GM15510 (cell line): ENCODE measurements around the gene PAK1IP1.
A peak's percentile ranks its signal among the peaks of the same experiment; 100 is the strongest.

ENCODE experiments used
- POLR2A ChIP-seq: IDR thresholded peaks from 3 replicates; pipeline ENCODE4 v1.6.1; 2011; ENCODE audit warnings: borderline replicate concordance; ENCODE audit not compliant: insufficient read length; ENCODE audit errors: extremely low read depth

The PAK1IP1 gene

DNA sequence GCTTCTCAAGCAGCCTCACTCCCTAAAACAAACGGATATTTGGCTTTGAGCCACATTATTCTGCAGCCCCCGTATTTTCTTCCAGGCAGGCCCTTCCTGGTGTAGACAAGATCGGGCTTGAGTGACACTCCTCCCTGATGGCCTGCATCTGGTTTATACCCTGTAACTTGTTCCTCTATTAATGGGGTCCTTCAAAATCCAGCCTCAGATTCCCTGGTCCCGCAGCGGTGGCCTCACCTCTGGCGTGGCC, 27.7 kb downstream of the PAK1IP1 start:
- no peak for TF ChIP-seq POLR2A

DNA sequence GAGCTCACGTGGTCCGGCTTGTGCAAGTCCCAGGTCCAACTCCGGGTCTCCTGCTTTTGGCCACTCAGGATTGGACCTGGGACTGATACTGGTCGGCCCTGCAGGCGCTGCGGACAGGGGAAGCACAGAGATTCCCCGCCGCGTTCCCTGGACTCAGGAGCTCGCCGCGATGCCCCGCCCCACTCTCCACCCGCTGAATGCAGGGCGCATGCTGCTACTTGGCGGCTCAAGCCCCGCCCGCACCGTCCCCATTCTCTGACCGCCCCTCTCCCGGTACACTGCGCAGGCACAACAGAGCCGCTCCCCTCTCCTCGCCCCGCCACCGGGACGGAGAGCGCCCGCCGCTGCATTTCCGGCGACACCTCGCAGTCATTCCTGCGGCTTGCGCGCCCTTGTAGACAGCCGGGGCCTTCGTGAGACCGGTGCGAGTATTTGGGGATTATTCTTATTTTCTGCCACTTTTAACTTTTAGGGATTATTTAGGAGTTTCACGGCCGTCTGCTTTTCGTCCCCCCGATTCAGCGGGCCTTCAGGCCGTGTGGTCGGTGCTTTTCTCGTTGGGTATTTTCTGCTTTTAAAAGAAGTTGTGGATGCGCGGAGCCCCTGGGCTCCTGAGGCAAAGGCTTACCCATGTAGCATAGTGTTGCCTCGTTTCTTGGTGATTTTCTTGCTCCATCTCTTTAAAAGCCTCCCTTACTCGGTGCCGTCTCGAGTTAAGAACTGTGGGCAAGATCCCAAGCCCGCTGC, 28.2 kb downstream of the PAK1IP1 start, which contains the start of gene TMEM14C:
Gene TMEM14C (plus strand): TSS at position 251 of the 747 bp plus-strand sequence. CDS start 1,544 bp downstream, outside the sequence.
- peak; percentile 87 for TF ChIP-seq POLR2A

DNA sequence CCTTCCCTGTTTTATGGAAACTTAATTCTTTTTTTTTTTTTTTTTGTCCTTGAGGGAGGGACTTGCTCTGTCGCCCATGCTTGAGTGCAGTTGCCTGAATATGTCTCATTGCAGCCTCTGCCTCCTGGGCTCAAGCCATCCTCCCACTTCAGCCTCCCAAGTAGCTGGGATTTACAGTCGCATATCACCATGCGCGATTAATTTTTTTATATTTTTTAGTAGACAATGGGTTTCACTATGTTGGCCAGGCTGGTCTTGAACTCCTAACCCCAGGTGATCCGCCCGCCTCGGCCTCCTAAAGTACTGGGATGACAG, 28.8 kb downstream of the PAK1IP1 start:
- no peak for TF ChIP-seq POLR2A

DNA sequence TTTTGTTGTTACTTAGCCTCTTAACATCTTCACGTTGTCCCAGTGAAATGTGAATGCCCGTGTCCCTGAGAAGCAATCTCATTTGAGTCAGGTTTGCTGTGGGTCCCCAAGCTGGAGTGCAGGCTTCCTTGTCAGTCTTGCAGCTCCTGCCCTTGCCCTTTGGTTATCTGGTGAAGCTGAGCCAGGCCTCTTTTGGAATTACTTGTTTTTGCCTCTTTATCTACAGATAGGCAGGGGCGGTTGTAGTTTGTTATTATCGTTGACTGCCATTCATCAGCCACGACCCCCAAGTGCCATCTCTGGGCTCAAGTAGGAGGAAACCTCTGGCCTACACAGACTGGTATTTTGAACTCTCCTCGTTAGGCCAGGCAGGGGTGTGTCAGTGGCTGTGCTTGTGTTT, 30.3 kb downstream of the PAK1IP1 start:
- no peak for TF ChIP-seq POLR2A

DNA sequence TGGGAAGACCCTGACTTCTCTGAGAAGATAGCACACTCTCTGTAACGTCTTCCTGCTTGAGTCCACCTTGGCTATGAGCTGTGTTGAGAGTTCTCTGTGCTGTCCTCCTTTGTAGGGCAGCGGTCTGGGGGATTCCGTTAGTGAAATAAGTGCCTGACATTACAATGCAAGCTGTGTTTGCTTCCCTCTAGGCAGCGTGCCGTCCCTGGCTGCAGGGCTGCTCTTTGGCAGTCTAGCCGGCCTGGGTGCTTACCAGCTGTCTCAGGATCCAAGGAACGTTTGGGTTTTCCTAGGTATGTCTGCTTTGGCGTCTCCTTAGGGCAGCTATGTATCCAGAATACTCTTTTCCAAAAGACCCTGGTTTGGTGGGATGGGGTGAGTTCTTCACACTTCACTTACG, 30.9 kb downstream of the PAK1IP1 start:
- TF ChIP-seq POLR2A: no peak

DNA sequence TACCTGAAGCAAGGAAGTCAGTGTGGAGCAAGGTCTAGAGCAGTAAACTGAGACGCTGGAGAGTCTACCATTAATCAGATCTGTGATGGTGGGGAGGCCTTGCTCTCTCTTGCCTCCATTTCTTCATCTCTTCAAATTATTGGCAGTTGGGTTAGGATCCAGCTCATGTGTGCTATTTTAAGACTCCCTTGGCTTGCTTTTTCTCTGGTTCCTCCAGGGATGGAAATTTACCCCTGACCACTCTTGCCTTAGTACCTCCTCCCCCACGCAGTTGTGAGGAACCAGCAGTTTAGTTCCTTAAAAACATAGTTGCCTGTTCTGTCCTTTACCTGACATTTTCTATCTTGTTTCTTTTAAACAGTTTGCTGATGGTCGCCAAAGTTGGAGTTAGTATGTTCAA, 35.5 kb downstream of the PAK1IP1 start:
- TF ChIP-seq POLR2A: no peak

DNA sequence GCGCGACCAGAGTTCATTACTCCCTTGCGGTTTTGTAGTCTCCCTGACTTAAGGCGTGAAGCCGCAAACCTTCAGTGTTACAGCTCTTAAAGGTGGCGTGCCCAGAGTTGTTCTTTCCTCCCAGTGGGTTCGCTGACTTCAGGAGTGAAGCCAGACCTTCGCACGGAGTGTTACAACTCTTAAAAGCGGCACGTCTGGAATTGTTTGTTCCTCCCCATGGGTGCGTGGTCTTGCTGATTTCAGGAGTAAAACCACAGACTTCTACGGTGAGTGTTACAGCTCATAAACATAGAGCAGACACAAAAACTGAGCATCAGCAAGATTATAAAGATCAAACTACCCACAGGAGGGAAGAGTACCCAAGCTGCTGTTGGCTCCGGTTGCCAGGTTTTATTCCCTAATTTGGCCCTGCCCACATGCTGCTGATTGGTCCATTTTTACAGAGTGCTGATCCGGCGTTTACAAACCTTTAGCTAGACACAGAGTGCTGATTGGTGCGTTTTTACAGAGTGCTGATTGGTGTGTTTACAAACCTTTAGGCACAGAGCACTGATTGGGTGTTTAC, 38.5 kb downstream of the PAK1IP1 start:
- TF ChIP-seq POLR2A: no peak

DNA sequence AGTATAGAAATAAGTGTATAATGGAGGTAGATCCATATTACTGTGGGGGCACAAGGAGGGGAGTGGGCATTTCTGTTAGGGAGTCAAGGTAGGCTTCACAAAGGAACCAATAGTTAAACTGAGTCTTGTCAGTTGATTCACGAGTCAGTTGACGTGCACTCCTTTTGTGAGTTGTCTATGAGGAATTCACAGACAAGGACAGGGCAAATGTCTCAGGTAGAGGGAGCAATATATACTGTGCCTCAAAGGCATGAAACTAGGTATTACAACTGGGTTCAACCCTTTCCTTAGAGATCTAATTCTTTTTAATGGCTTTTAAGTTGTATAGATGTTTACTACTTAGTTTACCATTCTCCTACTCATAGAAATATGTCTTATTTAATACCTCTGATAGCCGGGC, 39.1 kb downstream of the PAK1IP1 start:
- no peak for TF ChIP-seq POLR2A

DNA sequence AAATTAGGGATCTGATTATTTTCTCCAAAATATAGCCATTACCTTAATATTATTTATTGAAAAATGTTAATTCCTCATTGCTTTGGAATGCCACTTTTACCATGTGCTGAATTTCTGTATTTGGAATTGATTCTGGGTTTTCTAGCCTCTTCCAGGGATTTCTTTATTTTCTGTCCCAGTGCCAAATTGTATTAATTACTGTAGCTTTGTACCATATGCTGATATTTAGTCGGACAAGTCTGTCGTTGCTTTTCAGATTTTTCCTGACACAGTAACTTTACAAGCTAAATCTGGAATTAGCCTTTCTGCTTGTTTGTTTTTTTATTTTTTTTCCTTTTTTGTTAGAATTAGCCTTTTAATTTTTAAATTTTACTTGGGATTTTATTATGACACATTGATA, 42.0 kb downstream of the PAK1IP1 start:
- TF ChIP-seq POLR2A: no peak

DNA sequence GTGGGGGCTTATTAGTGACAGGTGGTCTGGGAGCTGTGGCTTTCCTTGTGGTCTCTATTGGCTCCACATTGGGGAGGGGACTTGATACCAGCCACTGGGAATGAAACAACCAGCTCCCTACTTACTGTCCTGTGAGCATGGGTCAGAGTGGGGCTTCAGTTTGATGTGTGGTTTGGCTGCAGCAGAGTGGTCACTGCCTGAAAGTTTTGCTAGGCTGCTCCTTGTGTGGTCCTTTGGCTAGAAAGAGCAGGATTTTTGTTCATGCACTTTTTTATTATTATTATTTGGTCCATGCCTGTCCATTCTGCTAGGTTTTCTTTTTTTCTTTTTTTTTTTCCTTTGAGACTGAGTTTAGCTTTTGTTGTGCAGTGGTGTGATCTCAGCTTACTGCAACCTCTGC, 45.3 kb downstream of the PAK1IP1 start:
- no peak for TF ChIP-seq POLR2A

DNA sequence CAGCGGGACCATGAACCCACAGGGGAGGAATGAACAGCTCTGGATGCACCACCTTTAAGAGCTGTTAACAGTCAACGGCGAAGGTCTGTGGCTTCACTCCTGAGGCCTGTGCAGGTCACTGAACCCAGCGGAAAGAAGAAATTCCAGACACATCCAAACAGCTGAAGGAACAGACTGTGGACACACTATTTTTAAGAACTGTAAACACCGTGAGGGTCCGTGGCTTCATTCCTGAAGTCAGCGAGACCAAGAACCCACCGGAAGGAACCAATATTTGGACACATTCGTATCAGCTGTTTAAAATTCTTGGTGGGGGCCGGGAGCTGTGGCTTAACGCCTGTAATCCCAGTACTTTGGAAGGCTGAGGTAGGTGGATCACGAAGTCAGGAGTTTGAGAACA, 47.5 kb downstream of the PAK1IP1 start:
- no peak for TF ChIP-seq POLR2A

DNA sequence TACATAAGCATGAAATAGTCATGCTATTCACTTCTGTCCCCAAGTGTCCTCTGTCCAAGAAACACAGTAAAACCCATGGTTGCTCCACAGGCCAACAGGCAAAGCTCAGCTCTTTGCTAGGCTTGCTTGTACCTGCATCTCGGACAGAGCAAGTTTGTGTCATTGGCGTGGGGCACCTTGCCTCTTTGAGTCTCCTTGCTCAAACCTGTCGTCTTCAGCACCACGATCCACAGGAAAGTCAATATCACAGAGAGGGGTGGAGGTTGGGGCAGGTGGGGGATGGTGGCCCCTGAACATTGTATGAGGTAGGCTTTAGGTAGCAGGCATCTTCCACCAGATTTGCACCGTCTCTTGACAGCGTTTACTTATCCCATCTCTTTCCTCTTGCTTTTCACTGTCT, 48.7 kb downstream of the PAK1IP1 start:
- TF ChIP-seq POLR2A: no peak

DNA sequence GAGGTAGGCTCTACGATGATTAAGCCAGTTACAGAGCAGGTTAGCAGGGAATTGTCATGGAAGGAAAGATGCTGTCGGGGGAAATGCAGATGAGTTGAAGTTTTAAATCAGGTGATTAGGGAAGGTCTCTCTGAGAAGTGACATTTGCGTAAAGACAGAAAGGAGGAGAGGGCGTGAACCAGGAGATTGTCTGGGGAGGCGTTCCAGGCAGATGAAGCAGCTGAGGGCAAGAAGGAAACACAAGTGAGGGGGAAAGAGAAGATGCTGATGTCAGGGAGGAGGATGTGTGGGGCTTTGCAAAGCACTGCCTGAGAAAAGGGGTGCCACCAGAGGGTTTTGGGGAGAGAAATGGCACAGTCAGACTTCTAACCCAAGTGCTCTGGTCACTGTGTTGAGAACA, 50.3 kb downstream of the PAK1IP1 start:
- no peak for TF ChIP-seq POLR2A

DNA sequence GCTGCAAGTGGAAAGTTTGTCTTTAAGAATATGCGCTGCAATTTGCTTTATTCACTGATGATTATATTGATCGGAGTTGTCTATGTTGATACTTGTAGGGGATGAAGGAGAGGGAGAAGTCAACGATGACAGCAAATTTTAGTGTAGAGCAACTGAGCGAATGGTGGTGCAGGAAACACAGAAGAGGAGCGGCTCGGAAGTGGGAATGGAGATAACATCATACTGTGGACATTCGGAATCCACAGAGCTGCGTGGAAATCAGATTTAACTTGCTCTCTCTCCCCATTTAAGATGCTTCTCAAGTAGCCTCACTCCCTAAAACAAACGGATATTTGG, 52.1 kb downstream of the PAK1IP1 start:
- no peak for TF ChIP-seq POLR2A

DNA sequence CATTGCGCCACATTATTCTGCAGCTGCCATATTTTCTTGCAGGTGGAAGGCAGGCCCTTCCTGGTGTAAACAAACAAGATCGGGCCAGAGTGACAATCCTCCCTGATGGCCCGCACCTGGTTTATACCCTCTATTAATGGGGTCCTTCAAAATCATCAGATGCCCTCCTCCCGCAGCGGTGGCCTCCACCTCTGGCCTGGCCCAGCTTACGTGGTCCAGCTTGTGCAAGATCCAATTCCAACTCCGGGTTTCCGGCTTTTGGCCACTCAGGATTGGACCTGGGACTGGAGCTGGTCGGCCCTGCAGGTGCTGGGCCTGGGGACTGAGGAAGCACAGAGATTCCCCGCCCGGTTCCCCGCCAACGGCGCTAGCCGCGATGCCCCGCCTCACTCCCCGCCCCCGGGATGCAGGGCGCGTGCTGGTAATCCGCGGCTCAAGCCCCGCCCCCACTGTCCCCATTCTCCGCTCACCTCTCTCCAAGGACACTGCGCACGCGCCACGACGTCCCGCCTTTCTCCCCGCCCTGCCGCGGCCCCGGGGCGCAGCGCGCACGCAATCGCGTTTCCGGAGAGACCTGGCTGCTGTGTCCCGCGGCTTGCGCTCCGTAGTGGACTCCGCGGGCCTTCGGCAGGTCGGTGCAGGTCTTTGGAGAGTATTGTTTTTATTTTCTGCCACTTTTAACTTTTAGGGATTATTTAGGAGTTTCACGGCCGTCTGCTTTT, 52.6 kb downstream of the PAK1IP1 start, which contains the start of gene TMEM14B:
Gene TMEM14B (plus strand): TSS at position 555 of the 722 bp plus-strand sequence. CDS start 1,441 bp downstream, outside the sequence.
- peak; percentile 97 for TF ChIP-seq POLR2A

DNA sequence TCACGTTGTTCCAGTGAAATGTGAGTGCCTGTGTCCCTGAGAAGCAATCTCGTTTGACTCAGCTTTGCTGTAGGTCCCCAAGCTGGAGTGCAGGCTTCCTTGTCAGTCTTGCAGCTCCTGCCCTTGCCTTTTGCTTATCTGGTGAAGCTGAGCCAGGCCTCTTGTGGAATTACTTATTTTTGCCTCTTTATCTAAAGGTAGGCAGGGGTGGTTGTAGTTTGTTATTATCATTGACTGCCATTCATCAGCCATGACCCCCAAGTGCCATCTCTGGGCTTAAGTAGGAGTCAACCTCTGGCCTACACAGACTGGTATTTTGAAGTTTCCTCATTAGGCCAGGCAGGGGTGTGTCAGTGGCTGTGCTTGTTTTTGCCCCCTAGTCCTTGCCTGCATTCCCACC, 55.0 kb downstream of the PAK1IP1 start:
- no peak for TF ChIP-seq POLR2A

DNA sequence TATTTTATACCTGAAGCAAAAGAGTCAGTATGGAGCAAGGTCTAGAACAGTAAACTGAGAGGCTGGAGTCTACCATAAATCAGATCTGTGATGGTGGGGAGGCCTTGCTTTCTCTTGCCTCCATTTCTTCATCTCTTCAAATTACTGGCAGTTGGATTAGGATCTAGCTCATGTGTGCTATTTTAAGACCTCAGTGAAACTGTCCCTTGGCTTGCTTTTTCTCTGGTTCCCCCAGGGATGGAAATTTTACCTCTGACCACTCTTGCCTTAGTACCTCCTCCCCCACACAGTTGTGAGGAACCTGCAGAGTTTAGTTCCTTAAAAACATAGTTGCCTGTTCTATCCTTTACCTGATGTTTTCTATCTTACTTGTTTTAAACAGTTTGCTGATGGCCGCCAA, 61.3 kb downstream of the PAK1IP1 start:
- no peak for TF ChIP-seq POLR2A
